Activated CD4-positive, alpha-beta T cell treated with anti-CD3 and anti-CD28 coated beads for 36 hours (primary cell): ENCODE data around the gene PIK3R5. TPM values are rescaled to one million over a fixed set of nuclear protein-coding genes. Genes with fewer than 3 reads are reported as not detected.

ENCODE experiments used
- total RNA-seq, 2 experiments: library from RNA; stranded (reverse); gene quantifications; one replicate each; pipeline ENCODE4 v1.2.3, GENCODE V29; 2021

Gene PIK3R5
- total RNA-seq, 2 experiments from 2014 or later = 20.4 to 29.2 TPM

Other genes with a start within 250 kb of the PIK3R5 start
- gene CCDC42, start 220.9 kb downstream of the PIK3R5 start, total RNA-seq = under 1 TPM; 0.14 to 0.23 TPM
- gene SPDYE4, start 207.2 kb downstream of the PIK3R5 start, total RNA-seq = not detected
- gene MFSD6L, start 166.3 kb downstream of the PIK3R5 start, total RNA-seq = under 1 TPM; 0.07 TPM
- 1 to 10 TPM in 1 of 2 experiments, under 1 TPM in 1; 0.96 to 1.8 TPM for gene PIK3R6, start 98.0 kb downstream of the PIK3R5 start, total RNA-seq
- gene NTN1, start 55.8 kb upstream of the PIK3R5 start, total RNA-seq = under 1 TPM; 0.60 to 0.71 TPM